Measurements from ENCODE around the gene IFNA6. TPM values are rescaled to one million over a fixed set of nuclear protein-coding genes. Genes with fewer than 3 reads are reported as not detected.

The IFNA6 gene
- total RNA-seq (not detected), polyA plus RNA-seq (under 1 TPM in 1 of 2 donors, not detected in 1; 0.12 TPM)
- long read RNA-seq, donor 1: 0 reads
- long read RNA-seq, donor 2: 0 reads
- long read RNA-seq, donor 3: 0 reads

GRCh38 chr9:21350787-21351186 lies at the start of gene IFNA6:
Gene IFNA6 (minus strand): TSS chr9:21350887. CDS start chr9:21350887, 0 bp downstream.
- H3K27me3 ChIP-seq: no peaks in the 10 kb centered on the region
- no peaks in the 10 kb centered on the region for H3K9me3 ChIP-seq
- H3K4me1 ChIP-seq (ENCODE audit: insufficient read depth): no peaks in the 10 kb centered on the region
- no peak within 1 kb of the TSS for H3K27ac ChIP-seq
- DNase-seq: no peak
- WGBS, 3 donors: 87 to 95% (median 94%) methylated on average over 1 of the region's 1 CpG
- intact Hi-C loops (cut with DNase I): no loop called here
- H3K4me3 ChIP-seq: no peak within 1 kb of the TSS
- TF ChIP-seq EP300 (IDR thresholded peaks at IDR 0.05) (no peak), POLR2A (IDR thresholded peaks at IDR 0.05) (no peak), CTCF (IDR thresholded peaks at IDR 0.05) (no peak)
- H3K36me3 ChIP-seq: no peaks in the 10 kb centered on the region

DNA sequence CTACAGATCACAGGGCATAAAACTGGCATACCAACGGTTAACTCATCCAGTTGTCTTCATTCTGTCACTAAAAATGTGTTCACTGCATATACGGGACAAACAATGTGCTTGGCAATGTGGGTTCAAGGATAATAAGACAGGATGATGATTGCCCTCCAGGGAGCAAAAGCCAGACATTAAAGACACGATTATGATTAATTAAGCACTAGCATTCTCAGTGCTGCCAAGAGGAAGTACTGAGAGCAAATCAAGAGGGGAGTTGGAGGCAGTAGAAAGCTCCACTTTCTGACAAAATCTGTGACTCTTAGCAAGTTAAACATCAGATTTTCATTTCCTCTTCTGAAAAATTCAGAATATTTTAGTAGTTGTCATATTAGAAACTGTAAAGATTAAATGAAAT lies 49.3 kb upstream of the IFNA6 start:
- no peaks in the 10 kb centered on the region for H3K36me3 ChIP-seq
- H3K4me1 ChIP-seq (ENCODE audit: insufficient read depth): no peaks in the 10 kb centered on the region
- H3K27ac ChIP-seq: no peak overlapping the region
- H3K4me3 ChIP-seq: no peak overlapping the region
- no peak for DNase-seq
- no peaks in the 10 kb centered on the region for H3K27me3 ChIP-seq
- intact Hi-C loops (cut with DNase I): loop anchor here in 3 of 4 donors (5.0 to 10.0 kb wide), 3 partner anchors 75 to 83 kb away; no protein-coding TSS in a partner anchor
- TF ChIP-seq POLR2A (IDR thresholded peaks at IDR 0.05): no peak
- no peak for TF ChIP-seq CTCF (IDR thresholded peaks at IDR 0.05)
- no peak for TF ChIP-seq EP300 (IDR thresholded peaks at IDR 0.05)
- H3K9me3 ChIP-seq: no peaks in the 10 kb centered on the region
- 36 to 40% (median 39%) methylated on average over 3 of the region's 3 CpGs for WGBS, 3 donors

GRCh38 chr9:21398955-21399489 lies 48.3 kb upstream of the IFNA6 start:
- Histone ChIP-seq H3K4me3 (no peak overlapping the region), H3K27ac (no peak overlapping the region), H3K9me3 (no peaks in the 10 kb centered on the region), H3K36me3 (no peaks in the 10 kb centered on the region), H3K27me3 (no peaks in the 10 kb centered on the region), H3K4me1 (ENCODE audit: insufficient read depth) (no peaks in the 10 kb centered on the region)
- TF ChIP-seq CTCF (IDR thresholded peaks at IDR 0.05) (no peak), EP300 (IDR thresholded peaks at IDR 0.05) (no peak), POLR2A (IDR thresholded peaks at IDR 0.05) (no peak)
- WGBS, 3 donors: 74 to 90% (median 85%) methylated on average over 5 of the region's 5 CpGs
- intact Hi-C loops (cut with DNase I): loop anchor here in 3 of 4 donors (5.0 to 10.0 kb wide), 3 partner anchors 74 to 82 kb away; no protein-coding TSS in a partner anchor
- no peak for DNase-seq

DNA sequence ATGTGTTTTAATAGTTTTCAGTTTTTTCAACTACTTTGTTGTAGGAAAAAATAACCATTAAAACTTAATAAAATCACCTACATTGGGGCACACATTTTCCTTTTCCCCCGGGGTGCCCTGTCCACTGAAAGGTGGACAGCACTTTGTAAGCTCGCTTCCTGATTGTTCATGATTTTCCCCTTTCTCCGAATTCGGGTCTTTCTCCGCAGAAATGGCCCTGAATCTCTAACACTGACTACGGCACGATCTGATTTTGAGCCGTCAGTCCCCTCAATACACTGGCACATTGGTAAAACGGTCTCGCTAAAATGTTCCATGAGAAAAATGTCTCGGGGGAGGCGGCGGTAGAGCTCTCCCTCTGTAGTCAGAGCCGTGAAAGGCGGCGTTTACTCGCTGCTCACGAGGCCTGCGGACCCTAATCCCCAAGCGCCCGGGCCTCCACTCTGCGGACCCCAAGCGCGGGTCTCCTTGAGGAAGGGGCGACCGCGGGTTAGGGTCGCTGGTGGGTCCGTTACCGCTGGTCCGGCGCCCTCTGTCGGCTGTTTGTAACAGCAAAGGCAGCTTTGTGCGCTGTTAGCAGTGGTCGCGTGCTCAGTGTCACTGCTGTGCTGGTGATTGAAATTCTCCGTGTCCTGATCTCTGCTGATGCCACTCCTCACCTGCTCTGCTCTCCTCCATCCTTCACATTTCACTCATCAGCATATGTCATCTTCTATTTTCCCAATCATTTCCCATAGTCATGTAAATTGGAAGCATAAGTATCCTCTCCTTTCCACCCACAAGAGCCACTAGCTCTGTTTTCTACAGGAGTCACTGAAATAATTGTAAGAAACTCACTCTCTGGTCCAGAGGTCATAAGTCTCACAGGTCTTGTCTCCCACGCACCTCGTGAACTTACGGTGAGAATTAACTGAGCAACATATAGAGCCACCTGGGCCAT lies 45.4 kb upstream of the IFNA6 start:
- WGBS, 3 donors: 6 to 7% (median 6%) methylated on average over 40 of the region's 40 CpGs
- Histone ChIP-seq H3K4me3 (peak overlapping the region; percentile 37), H3K9me3 (no peaks in the 10 kb centered on the region), H3K27ac (no peak overlapping the region), H3K36me3 (no peaks in the 10 kb centered on the region), H3K27me3 (no peaks in the 10 kb centered on the region), H3K4me1 (ENCODE audit: insufficient read depth) (no peaks in the 10 kb centered on the region)
- peak; percentile 19 to 58 (median 49) for DNase-seq
- TF ChIP-seq POLR2A (IDR thresholded peaks at IDR 0.05) (no peak), EP300 (IDR thresholded peaks at IDR 0.05) (no peak), CTCF (IDR thresholded peaks at IDR 0.05) (peak in 2 of 3 donors; percentile 57 to 58)
- intact Hi-C loops (cut with DNase I): loop anchor here in 3 of 4 donors (5.0 to 10.0 kb wide), 3 partner anchors 71 to 79 kb away; no protein-coding TSS in a partner anchor
